Epithelial cell of proximal tubule (primary cell): ENCODE data around the gene PRR35. TPM values are rescaled to one million over a fixed set of nuclear protein-coding genes. Genes with fewer than 3 reads are reported as not detected.

Experiments used
- DNase-seq: peaks from one replicate; pipeline ENCODE4 v3.0.0-alpha.2; 2011; ENCODE audit warnings: low read depth
- H3K4me3 ChIP-seq: 2 replicates; pipeline ENCODE4 v1.5.1; 2011; ENCODE audit warnings: low read depth, mild to moderate bottlenecking, low read length
- total RNA-seq: library from RNA; depleted of rRNA; stranded (reverse); fragments of >200 nt; gene quantifications from 2 replicates; pipeline ENCODE4 v1.2.3, GENCODE V29; 2015
- TF ChIP-seq, protein P1 (sequence below): conservative IDR thresholded peaks from 2 replicates; pipeline ENCODE4 v1.5.1; 2012; ENCODE audit warnings: low read depth, mild to moderate bottlenecking, low read length

The PRR35 gene
- total RNA-seq, 1 donor from 2014 or later = not detected

DNA sequence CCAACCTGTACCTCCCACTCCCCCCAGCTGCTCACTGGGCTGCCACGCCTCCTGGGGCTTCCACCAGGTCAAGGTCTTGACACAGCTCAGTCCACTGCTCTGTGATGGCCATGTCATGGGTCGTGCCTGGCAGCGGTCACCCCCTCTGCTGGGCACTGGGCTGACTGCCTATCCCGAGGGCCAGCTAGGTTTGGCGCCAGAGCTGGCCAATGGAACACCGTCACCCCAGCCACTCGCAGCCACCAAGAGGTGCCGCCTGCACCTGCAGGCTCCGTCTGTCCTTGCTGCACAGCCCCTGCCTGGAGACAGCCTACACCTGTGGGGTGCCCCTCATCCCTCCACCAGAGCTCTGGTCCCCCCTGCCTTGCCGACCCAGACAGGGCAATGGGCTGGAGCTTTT, 25.2 kb downstream of the PRR35 start:
- H3K4me3 ChIP-seq = no peak overlapping the region
- TF ChIP-seq, protein P1, sequence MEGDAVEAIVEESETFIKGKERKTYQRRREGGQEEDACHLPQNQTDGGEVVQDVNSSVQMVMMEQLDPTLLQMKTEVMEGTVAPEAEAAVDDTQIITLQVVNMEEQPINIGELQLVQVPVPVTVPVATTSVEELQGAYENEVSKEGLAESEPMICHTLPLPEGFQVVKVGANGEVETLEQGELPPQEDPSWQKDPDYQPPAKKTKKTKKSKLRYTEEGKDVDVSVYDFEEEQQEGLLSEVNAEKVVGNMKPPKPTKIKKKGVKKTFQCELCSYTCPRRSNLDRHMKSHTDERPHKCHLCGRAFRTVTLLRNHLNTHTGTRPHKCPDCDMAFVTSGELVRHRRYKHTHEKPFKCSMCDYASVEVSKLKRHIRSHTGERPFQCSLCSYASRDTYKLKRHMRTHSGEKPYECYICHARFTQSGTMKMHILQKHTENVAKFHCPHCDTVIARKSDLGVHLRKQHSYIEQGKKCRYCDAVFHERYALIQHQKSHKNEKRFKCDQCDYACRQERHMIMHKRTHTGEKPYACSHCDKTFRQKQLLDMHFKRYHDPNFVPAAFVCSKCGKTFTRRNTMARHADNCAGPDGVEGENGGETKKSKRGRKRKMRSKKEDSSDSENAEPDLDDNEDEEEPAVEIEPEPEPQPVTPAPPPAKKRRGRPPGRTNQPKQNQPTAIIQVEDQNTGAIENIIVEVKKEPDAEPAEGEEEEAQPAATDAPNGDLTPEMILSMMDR = peak; percentile 6
- no peak for DNase-seq

DNA sequence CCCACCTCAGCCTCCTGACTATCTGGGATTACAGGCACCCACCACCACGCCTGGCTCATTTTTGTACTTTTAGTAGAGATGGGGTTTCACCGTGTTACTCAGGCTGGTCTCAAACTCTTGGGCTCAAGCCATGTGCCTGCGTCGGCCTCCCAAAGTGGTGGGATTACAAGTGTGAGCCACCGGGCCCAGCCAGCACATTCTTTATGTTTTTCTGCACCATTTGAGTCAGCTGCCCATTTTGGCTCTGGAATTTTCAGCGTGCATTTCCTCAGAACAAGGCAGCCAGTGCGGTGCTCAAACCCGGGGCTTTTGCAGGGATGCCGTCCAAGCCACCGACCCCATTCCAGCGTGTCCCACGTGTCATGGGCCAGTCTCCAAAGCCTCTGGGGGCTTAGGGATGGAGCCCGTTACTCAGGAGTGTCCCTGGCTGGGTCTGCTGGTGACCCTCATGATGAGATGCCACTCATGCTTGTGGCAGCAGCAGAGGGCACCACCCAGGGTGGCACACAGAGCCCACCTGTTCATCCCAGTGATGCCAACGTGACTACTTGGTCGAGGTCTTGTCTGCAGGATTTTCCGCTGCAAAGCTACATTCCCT, 26.0 kb downstream of the PRR35 start:
- TF ChIP-seq, protein P1 = no peak
- DNase-seq = no peak
- H3K4me3 ChIP-seq = no peak overlapping the region

DNA sequence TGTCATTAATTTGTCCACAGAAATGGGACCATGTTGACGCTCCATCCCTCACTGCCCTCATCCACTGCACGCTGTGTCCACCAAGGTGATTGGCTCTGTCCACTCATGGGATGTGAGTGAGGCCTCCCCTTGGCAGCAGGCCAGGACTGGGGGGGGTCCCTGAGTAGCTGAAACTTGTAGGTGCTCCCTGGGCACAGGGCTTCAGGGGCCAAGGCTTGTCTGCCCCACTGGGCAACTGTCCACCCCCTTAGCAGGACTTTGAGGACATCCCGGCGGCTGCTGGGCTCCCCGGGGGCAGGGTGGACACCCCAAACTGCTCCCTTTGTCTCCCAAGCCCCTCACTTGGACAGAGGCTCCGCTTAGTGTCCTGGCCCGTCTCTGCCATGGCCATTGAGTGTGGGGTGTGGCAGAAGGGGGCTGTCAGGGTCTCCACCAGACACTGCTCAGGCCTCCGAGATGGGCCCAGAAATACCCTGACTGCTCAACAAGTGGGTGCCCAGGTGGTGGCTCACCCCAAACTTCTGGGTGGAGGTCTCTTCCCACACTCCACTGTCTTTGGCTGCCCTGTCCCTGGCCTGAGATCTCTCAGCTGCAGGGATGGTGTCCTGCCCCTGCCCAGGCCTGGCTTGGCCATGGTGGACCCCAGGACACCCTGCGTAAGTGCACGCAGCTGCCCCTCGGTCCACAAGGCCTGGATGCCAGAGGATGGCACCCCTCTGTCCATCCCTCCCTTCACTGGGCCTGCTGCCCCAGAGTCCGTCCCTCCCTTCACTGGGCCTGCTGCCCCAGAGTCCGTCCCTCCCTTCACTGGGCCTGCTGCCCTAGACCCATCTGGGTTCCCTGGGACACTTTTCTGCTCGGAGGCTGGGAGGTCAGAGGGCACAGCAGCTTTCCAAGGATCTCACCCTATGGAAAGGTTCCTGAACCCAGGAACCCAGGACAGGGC, 26.7 kb downstream of the PRR35 start:
- no peak for DNase-seq
- H3K4me3 ChIP-seq = no peak overlapping the region
- TF ChIP-seq, protein P1 = no peak

DNA sequence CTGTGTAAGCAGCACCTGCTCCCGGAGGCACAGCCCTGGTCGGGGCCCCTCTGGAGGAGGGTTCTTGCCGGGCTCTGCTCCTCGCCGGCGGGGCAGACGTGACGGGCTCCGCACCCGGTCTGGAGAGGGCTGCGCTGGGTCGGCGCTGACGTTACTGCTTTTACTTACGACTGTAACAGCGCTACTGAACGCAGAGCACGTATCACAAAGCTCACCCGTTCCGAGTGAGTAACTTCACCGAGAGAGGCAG, 28.4 kb downstream of the PRR35 start:
- TF ChIP-seq, protein P1 = no peak
- H3K4me3 ChIP-seq = peak overlapping the region; percentile 76
- no peak for DNase-seq

DNA sequence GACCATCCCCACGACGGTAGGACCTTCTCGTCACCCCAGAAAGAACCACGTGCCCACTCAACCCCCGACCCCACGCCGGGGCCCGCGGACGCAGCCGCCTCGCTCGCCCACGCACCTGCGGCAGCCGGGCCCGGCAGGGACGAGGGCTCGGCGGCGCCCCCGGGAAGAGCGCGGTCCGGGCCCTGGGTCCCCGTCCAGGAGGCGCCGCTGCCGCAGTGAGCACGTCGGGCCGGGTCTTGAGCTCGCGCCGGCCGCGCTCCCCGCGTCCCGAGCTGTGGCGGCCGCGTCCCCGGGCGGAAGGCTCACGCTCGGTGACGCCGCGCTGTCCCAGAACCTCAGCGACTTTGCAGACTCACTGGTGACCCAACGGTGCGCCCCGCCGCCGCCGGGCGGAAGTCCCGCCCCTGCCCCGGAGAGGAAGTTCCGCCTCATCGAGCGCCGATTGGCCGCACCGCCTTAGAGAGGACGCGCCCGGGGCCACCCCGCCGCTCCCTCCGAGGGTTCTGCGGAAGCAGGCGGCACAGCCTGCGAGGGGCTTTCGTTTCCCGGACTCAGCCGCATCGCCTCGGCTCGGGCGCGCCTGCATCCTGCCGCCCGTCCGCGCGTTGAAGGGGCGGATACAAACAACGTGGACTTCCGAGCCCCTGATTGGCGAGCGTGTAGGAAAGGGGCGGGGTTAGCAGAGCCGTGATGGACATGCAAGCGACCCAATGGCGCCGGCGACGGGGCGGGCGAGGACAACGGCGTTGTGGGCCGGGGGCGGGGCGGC, 28.9 kb downstream of the PRR35 start:
- DNase-seq = peak; percentile 52
- TF ChIP-seq, protein P1 = no peak
- H3K4me3 ChIP-seq = peak overlapping the region; percentile 76

DNA sequence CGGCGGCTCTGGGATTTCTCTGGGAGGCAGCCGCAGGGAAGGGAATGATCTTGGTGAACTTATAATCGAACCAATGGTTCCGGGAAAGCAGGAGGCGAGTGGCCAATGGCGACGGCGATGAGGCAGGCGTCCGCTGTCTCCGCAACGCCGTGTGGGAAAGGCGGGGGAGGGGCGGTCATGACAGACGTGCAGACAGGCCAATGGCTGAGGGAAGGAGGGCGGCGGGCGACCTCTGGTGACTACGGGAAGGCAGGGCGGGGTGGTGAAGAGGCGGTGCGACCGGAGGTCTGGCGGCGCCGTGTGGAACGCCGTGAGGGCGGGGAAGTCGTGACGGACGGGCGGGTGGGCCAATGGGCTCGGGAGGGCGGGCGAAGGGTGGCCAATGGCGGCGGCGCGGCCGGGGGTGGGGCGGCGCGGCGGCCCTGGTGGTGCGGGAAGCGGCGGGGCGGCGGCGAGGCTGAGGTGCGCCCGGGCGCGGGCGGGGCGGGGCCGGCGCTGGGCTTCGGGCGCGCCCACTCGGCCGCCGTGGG, 29.5 kb downstream of the PRR35 start, which contains the start of gene RAB40C:
TSS of gene RAB40C (plus strand) at position 409 of the 530 bp plus-strand sequence. CDS start 226 bp downstream, outside the sequence.
- TF ChIP-seq, protein P1 = no peak
- DNase-seq = peak; percentile 54
- peak within 1 kb of the TSS; percentile 88 for H3K4me3 ChIP-seq
